Measurements from ENCODE around the gene SCMH1.

DNA sequence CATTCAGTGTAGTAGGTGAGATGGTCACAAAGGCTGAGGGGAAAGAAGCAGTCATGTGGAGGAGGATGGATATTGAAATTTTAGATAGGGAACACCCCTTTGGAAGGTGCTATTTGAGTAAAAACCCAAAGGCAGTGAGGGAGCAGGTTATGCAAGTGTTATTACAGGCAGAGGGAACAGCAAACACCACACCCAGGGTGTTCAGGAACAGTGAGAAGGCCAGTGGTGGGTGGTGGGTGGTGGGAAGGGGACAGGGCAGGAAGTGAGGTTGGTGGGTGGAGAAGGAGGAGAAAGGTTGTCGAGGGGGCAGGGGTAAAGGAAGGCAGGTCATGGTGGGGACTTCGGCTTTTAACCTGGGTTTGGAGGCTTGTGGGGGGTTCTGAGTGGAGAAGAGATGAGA lies 39.2 kb upstream of the SCMH1 start:
- TF ChIP-seq POLR2A (IDR thresholded peaks at IDR 0.05; ENCODE audit: low read length) (no peak), GATA1 (IDR thresholded peaks at IDR 0.05; ENCODE audit: low read depth, low read length) (no peak)
